Measurements from ENCODE around the gene FGF19. TPM values are rescaled to one million over a fixed set of nuclear protein-coding genes. Genes with fewer than 3 reads are reported as not detected.

FGF19 gene, protein sequence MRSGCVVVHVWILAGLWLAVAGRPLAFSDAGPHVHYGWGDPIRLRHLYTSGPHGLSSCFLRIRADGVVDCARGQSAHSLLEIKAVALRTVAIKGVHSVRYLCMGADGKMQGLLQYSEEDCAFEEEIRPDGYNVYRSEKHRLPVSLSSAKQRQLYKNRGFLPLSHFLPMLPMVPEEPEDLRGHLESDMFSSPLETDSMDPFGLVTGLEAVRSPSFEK
- total RNA-seq, result not detected

DNA sequence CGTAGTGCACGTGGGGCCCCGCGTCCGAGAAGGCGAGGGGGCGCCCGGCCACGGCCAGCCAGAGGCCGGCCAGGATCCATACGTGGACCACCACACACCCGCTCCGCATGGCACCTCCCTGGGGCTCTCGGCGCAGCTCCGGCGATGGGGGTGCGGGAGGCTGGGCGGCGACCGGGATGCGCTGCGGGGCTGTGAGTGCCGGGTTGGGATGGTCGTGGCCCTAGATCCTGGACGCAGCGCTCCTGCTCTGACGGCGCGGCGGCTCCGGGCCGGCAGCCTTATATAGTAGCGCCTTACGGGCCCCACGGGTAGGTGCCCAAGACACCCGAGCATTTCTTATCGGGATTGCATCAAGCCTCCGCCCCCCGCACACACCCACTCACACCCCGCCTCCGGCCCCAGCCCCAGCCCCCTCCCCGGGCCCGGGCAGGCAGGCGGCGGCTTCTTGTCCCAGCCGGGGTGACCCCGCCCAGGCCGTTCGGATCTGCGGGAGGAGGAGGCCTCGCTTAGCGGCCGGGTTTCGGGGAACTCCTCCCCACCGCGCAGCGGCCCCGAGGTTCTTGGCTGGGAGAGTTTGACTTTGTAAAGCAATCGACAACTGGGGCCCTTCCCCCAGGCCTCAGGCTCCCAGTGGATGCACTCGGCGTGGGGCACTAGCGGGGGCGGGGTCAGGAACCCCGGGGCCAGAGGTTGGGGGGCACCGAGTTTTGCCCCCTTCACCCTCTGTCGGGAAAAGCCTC is at the start of gene FGF19:
Gene FGF19 (minus strand): TSS at position 255 of the 740 bp plus-strand sequence. CDS start 146 bp downstream, at position 109.
- no peak for ATAC-seq (replicated peaks)
- Mint-ChIP-seq H3K27ac (no peak within 1 kb of the TSS), H3K4me1 (no peaks in the 10 kb centered on the region), H3K27me3 (peaks cover 41% of the 10 kb centered on the region), H3K4me3 (no peak within 1 kb of the TSS), H3K36me3 (ENCODE audit: low read depth) (no peaks in the 10 kb centered on the region), H3K9me3 (no peaks in the 10 kb centered on the region)

GRCh38 chr11:69752890-69753289 is 49.1 kb upstream of the FGF19 start:
- Mint-ChIP-seq H3K27me3 (peaks cover 21% of the 10 kb centered on the region), H3K27ac (no peak overlapping the region), H3K4me3 (no peak overlapping the region), H3K36me3 (ENCODE audit: low read depth) (no peaks in the 10 kb centered on the region), H3K9me3 (no peaks in the 10 kb centered on the region), H3K4me1 (no peaks in the 10 kb centered on the region)
- ATAC-seq (replicated peaks), result no peak

DNA sequence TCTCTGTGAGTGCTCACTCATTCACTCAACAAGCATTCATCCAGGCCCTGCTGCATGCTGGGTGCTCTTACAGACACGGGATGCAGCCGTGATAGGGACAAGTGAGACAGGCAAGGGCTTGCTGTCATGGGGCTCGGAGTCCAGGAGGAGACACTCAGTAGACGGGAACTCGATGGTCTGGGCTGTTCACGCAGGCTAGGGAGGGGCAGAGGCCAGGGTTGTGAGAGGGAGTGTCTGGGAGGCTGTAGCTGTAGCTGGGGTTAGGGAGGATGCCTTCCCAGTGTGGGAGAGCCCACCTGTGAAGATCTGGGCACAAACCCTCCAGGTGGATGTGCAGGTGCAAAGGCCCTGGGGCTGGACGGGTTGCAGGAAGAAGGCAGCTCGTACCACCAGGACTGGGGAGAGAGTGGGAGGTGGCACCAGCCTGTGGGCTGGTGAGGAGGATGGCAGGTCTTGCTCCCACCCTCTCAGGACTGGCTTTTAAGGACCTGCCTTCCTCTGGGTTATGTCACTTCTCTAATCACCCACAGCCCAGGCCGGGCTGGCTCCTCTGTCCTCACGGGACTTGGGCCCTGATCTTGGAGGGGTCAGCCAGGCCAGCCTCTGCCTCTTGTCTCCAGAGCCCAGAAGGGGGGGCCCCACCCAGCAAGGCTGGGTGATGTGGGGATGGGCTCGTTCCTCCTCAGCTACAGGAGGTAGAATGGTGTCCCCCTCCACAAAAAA is 47.2 kb upstream of the FGF19 start:
- H3K4me3 Mint-ChIP-seq, result no peak overlapping the region
- no peak for ATAC-seq (replicated peaks)
- no peaks in the 10 kb centered on the region for H3K4me1 Mint-ChIP-seq
- no peaks in the 10 kb centered on the region for H3K36me3 Mint-ChIP-seq (ENCODE audit: low read depth)
- H3K27me3 Mint-ChIP-seq, result peaks cover 17% of the 10 kb centered on the region
- no peaks in the 10 kb centered on the region for H3K9me3 Mint-ChIP-seq
- no peak overlapping the region for H3K27ac Mint-ChIP-seq

DNA sequence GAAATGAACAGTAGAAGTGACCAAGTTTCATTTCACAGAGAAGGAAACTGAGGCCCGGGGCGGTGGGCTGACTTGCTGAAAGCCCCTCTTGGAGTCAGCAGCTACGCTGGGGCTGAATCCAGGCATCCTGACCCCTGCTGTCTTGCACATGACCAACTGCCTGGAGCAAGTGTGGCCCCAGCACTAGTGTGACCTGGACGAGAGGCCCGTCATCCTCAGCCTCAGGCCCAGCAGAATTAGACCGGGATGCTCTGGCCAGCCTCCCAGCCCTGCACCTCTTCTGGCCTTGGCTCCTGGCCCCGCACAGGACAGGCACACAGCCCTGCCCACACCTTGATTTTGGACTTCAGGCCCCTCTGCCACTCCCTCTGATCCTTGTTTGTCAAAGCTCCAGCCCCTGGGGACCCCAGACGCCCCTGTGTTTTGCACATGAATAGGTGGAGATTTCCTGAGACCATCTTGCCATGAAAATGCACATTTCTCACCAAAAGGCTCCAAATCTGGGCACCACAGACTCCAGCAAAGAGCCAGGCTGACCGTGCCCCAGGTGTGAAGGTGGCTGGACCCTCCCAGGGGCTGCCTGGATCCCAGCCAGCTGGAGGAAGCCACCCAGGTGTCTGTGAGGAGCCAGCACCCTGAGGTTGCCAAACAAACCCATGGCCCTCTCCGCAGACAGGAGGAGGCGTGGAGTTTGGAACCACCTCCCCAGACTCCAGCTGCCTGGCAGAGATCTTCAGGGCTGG is 46.5 kb upstream of the FGF19 start:
- no peak overlapping the region for H3K27ac Mint-ChIP-seq
- no peak for ATAC-seq (replicated peaks)
- no peaks in the 10 kb centered on the region for H3K4me1 Mint-ChIP-seq
- H3K9me3 Mint-ChIP-seq, result no peaks in the 10 kb centered on the region
- peaks cover 19% of the 10 kb centered on the region for H3K27me3 Mint-ChIP-seq
- no peaks in the 10 kb centered on the region for H3K36me3 Mint-ChIP-seq (ENCODE audit: low read depth)
- no peak overlapping the region for H3K4me3 Mint-ChIP-seq

- Mint-ChIP-seq H3K36me3 (ENCODE audit: low read depth) (no peaks in the 10 kb centered on the region), H3K9me3 (no peaks in the 10 kb centered on the region), H3K4me1 (peaks cover 4% of the 10 kb centered on the region), H3K27ac (no peak overlapping the region), H3K4me3 (no peak overlapping the region), H3K27me3 (peaks cover 24% of the 10 kb centered on the region)
- no peak for ATAC-seq (replicated peaks)
Observed at GRCh38 chr11:69748637-69749036, 44.8 kb upstream of the FGF19 start.

DNA sequence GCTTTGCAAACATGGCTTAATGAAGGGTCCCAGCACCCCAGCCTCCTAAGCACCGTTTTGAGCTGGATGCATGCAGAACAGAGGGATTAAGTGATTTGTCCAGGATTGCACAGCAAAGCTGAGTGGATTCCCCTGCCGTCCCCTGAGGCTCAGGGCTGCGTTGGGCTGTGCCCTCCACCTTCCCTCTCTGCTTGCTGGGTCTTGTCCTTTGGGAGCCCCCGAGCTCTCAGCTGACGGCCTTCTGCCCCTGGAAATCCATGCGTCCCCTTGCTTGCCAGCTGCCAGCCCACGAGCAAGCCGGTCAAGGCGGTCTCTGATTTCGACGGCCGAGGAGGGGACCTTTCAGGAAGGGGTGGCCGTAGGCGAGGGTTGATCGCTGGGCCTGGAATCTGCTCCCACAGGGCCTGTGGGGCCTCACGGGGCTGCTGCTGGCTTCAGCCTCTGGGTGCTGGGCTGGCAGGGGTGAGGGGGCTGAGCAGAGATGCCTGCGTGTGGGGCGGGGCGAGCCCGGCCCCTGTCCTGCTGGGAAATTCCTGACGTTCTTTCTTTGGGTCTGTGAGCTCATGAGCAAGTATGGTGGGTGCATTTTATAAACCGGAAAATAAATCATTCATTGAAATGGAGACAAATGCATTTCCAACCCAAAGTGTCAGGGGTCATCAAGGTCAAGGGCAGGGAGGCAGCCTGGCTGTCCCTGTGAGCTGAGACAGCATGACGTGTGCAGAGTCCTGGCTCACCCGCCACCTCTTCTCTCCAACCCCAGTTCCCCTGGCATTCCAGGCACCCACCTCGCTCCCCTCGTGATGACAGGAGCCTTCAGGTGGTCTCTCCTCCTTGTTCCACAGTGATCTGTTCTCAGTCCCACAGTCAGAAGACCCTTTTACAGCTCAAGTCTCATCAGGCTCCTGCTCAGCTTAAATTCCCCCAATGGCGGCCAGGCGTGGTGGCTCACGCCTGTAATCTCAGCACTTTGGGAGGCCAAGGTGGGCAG is 43.2 kb upstream of the FGF19 start:
- no peak for ATAC-seq (replicated peaks)
- peaks cover 4% of the 10 kb centered on the region for H3K4me1 Mint-ChIP-seq
- H3K36me3 Mint-ChIP-seq (ENCODE audit: low read depth), result no peaks in the 10 kb centered on the region
- no peak overlapping the region for H3K4me3 Mint-ChIP-seq
- peaks cover 29% of the 10 kb centered on the region for H3K27me3 Mint-ChIP-seq
- H3K9me3 Mint-ChIP-seq, result no peaks in the 10 kb centered on the region
- H3K27ac Mint-ChIP-seq, result no peak overlapping the region

GRCh38 chr11:69746140-69746539 is 42.3 kb upstream of the FGF19 start:
- Mint-ChIP-seq H3K4me3 (no peak overlapping the region), H3K27ac (no peak overlapping the region), H3K27me3 (peaks cover 29% of the 10 kb centered on the region), H3K9me3 (no peaks in the 10 kb centered on the region), H3K4me1 (peaks cover 4% of the 10 kb centered on the region), H3K36me3 (ENCODE audit: low read depth) (no peaks in the 10 kb centered on the region)
- no peak for ATAC-seq (replicated peaks)

DNA sequence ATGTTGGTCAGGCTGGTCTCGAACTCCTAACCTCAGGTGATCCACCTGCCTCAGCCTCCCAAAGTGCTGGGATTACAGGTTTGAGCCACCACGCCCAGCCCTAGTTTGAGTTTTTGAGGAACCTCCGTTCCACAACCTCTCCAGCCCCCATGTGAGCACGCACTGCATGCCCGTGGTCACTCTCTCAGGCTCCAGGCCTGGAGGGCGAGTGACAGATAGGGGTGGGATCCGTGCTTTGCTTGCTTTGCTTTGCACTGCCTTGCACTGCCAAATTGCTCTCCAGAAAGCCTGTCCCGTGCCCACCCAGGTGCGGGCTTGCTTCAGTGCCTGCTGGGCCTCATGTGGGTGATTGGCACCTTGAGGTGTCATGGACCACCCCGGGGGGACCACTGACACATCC is 41.4 kb upstream of the FGF19 start:
- H3K27ac Mint-ChIP-seq, result no peak overlapping the region
- no peak overlapping the region for H3K4me3 Mint-ChIP-seq
- H3K4me1 Mint-ChIP-seq, result peaks cover 4% of the 10 kb centered on the region
- no peaks in the 10 kb centered on the region for H3K9me3 Mint-ChIP-seq
- ATAC-seq (replicated peaks), result no peak
- peaks cover 25% of the 10 kb centered on the region for H3K27me3 Mint-ChIP-seq
- no peaks in the 10 kb centered on the region for H3K36me3 Mint-ChIP-seq (ENCODE audit: low read depth)

DNA sequence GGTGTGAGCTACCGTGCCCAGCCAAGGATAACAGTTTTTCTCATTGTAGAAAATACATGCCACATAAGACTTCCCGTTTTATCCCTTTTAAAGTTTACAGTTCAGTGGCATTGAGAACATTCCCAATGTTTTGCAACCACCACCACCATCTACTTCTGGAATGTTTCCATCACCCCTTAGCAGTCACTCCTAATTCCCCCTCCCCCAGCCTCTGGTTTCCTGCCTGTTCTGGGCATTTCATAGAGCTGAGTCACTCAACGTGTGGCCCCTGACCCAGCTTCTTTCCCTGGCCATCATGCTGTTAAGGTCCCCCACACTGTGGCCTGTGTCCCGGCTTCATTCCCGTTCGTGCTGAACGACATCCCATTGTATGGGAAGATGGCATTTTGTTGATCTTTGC is 40.6 kb upstream of the FGF19 start:
- H3K4me1 Mint-ChIP-seq, result peaks cover 4% of the 10 kb centered on the region
- no peaks in the 10 kb centered on the region for H3K9me3 Mint-ChIP-seq
- H3K36me3 Mint-ChIP-seq (ENCODE audit: low read depth), result no peaks in the 10 kb centered on the region
- no peak for ATAC-seq (replicated peaks)
- H3K4me3 Mint-ChIP-seq, result no peak overlapping the region
- no peak overlapping the region for H3K27ac Mint-ChIP-seq
- peaks cover 25% of the 10 kb centered on the region for H3K27me3 Mint-ChIP-seq

- Mint-ChIP-seq H3K4me3 (no peak overlapping the region), H3K36me3 (ENCODE audit: low read depth) (no peaks in the 10 kb centered on the region), H3K9me3 (peaks cover 5% of the 10 kb centered on the region), H3K27ac (no peak overlapping the region), H3K27me3 (peaks cover 23% of the 10 kb centered on the region), H3K4me1 (no peaks in the 10 kb centered on the region)
- no peak for ATAC-seq (replicated peaks)
Observed at GRCh38 chr11:69734841-69735240, 31.0 kb upstream of the FGF19 start.

DNA sequence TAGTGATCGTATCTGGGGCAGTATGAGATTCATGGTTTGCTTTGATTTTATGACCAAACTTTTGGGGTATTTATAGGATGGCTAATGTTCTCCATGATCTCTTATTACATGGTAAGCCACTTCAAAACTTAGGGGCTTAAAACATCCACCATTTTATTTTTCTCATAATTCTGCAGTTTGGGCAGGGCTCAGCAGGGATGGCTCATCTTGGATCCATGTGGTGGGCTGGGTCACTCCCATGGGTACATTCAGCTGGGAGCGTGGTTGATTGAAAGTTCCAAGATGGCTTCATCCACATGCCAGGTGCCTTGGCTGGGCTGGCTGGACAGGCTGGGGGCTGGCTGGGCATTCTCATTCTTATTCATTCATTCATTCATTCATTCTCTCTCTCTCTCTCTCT is 30.5 kb upstream of the FGF19 start:
- H3K27me3 Mint-ChIP-seq, result peaks cover 28% of the 10 kb centered on the region
- H3K9me3 Mint-ChIP-seq, result peaks cover 5% of the 10 kb centered on the region
- no peak for ATAC-seq (replicated peaks)

DNA sequence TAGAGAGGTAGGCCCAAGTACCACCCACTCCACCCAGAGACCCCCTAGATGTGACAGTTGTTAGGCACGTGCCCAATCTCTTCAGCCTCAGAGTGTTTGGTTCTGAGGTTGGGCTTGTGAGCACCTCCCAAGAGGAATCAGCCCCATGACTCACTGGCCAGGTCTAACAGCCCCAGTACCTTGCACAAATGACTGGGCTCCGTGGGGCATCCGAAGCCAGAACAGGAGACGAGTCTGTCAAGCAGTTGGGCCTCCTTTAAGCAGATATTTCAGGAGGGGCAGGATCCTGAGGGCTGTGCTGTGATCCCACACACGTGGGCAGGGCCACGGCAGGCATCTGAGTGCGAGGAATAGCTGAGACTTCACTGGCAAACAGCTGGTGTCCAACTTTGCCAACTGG is 29.1 kb upstream of the FGF19 start:
- no peak overlapping the region for H3K27ac Mint-ChIP-seq
- no peaks in the 10 kb centered on the region for H3K36me3 Mint-ChIP-seq (ENCODE audit: low read depth)
- no peaks in the 10 kb centered on the region for H3K4me1 Mint-ChIP-seq
- H3K27me3 Mint-ChIP-seq, result peaks cover 33% of the 10 kb centered on the region
- H3K9me3 Mint-ChIP-seq, result peaks cover 5% of the 10 kb centered on the region
- ATAC-seq (replicated peaks), result no peak
- no peak overlapping the region for H3K4me3 Mint-ChIP-seq

More for the DNA sequence above, 30.5 kb upstream of the FGF19 start:
- no peaks in the 10 kb centered on the region for H3K4me1 Mint-ChIP-seq
- no peak overlapping the region for H3K4me3 Mint-ChIP-seq
- no peak overlapping the region for H3K27ac Mint-ChIP-seq
- H3K36me3 Mint-ChIP-seq (ENCODE audit: low read depth), result no peaks in the 10 kb centered on the region

DNA sequence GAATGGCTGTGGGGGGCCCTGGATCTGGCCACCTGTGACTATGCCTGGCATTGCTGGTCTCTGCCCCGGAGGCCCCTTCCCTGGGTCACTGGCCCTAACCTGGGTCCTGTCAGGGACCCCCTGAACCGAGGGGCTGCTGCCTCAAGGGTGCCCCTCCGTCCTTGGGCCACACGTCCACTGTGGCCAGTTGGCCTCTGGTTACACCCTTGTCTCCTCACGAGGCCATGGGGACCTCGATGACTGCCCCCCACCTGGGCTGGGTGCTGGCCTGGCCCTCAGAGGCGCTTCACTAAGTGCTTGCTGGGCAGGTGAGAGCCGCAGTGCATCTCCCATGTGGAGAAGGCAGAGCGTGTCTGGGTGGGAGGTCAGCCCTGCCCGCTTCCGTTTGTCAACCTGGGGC is 27.3 kb upstream of the FGF19 start:
- no peak for ATAC-seq (replicated peaks)
- Mint-ChIP-seq H3K4me3 (no peak overlapping the region), H3K27me3 (peaks cover 35% of the 10 kb centered on the region), H3K4me1 (no peaks in the 10 kb centered on the region), H3K9me3 (peaks cover 5% of the 10 kb centered on the region), H3K36me3 (ENCODE audit: low read depth) (no peaks in the 10 kb centered on the region), H3K27ac (no peak overlapping the region)
